Natural killer cell treated with Interleukin-12 subunit alpha and Interleukin-12 subunit beta and Interleukin-15 and Interleukin-18, amount 100 ng/mL, for 72 hours (primary cell): Measurements from ENCODE around the gene STOML1. TPM values are rescaled to one million over a fixed set of nuclear protein-coding genes. Genes with fewer than 3 reads are reported as not detected.

Experiments
- total RNA-seq, 2 donors: library from RNA; stranded (reverse); gene quantifications; one replicate each; pipeline ENCODE4 v1.2.3, GENCODE V29; 2022

STOML1 gene
- total RNA-seq, 2 donors from 2014 or later = 14.3 to 17.9 TPM

Other genes starting within 250 kb of the STOML1 start
- gene INSYN1, start 238.9 kb downstream of the STOML1 start, total RNA-seq = not detected
- gene TBC1D21, start 118.7 kb downstream of the STOML1 start, total RNA-seq = not detected
- gene LOXL1, start 65.8 kb downstream of the STOML1 start, total RNA-seq = 1 to 10 TPM in 1 of 2 donors, under 1 TPM in 1; 0.36 to 4.3 TPM
- gene PML, start 2.4 kb upstream of the STOML1 start, total RNA-seq = 10 to 100 TPM; 62.6 to 72.3 TPM
- not detected for gene GOLGA6A, start 90.3 kb upstream of the STOML1 start, total RNA-seq
- gene ISLR2, start 138.3 kb upstream of the STOML1 start, total RNA-seq = not detected
- gene ISLR, start 181.4 kb upstream of the STOML1 start, total RNA-seq = not detected
- not detected for gene STRA6, start 210.5 kb upstream of the STOML1 start, total RNA-seq
- gene CCDC33, start 244.0 kb upstream of the STOML1 start, total RNA-seq = not detected